Activated T-helper 1 cell treated with anti-CD3 and anti-CD28 coated beads, Interleukin-12 subunit alpha, Interleukin-12 subunit beta, Interleukin-2, Interleukin-4 antibody, amounts not matched to agents 30 ng/mL and 10 ng/mL and 1 ng/mL, durations not matched to agents 14 hours and 24 hours and 36 hours (primary cell): Measurements from ENCODE around the gene CRYBB1. TPM values are rescaled to one million over a fixed set of nuclear protein-coding genes. Genes with fewer than 3 reads are reported as not detected.

Experiments
- DNase-seq: peaks from one replicate; pipeline ENCODE4 v3.0.0; 2021; ENCODE audit warnings: low spot score
- H3K27ac Mint-ChIP-seq: one replicate; pipeline ENCODE4 v1.8.0; 2021; ENCODE audit warnings: mild to moderate bottlenecking, mixed read lengths
- H3K27me3 Mint-ChIP-seq: one replicate; pipeline ENCODE4 v1.8.0; 2022; ENCODE audit warnings: mild to moderate bottlenecking, moderate library complexity, mixed read lengths; ENCODE audit not compliant: insufficient read depth
- H3K36me3 Mint-ChIP-seq: one replicate; pipeline ENCODE4 v1.8.0; 2021; ENCODE audit warnings: low read depth, mixed read lengths
- H3K4me1 Mint-ChIP-seq: one replicate; pipeline ENCODE4 v1.8.0; 2021; ENCODE audit warnings: low read depth, mixed read lengths
- H3K4me3 Mint-ChIP-seq: one replicate; pipeline ENCODE4 v1.8.0; 2021; ENCODE audit warnings: mild to moderate bottlenecking, moderate library complexity, mixed read lengths
- H3K9me3 Mint-ChIP-seq: one replicate; pipeline ENCODE4 v1.8.0; 2021; ENCODE audit warnings: mixed read lengths
- intact Hi-C: fragments of 100-400 bp; cut with micrococcal nuclease; formaldehyde crosslinking; loops from one replicate; pipeline ENCODE4 v1.15.1; 2024
- total RNA-seq: library from RNA; stranded (reverse); gene quantifications from 2 replicates; pipeline ENCODE4 v1.2.3, GENCODE V29; 2022

CRYBB1 gene
- total RNA-seq, 1 donor from 2014 or later, result not detected

GRCh38 chr22:26564672-26565071, 53.2 kb downstream of the CRYBB1 start:
- peaks cover 7% of the 10 kb centered on the region for H3K36me3 Mint-ChIP-seq
- H3K27me3 Mint-ChIP-seq, result no peaks in the 10 kb centered on the region
- H3K4me3 Mint-ChIP-seq, result no peak overlapping the region
- DNase-seq, result no peak
- intact Hi-C loops, result no loop called here
- peaks cover 53% of the 10 kb centered on the region for H3K4me1 Mint-ChIP-seq
- H3K27ac Mint-ChIP-seq, result no peak overlapping the region
- H3K9me3 Mint-ChIP-seq, result no peaks in the 10 kb centered on the region

- no peaks in the 10 kb centered on the region for H3K9me3 Mint-ChIP-seq
- no peaks in the 10 kb centered on the region for H3K27me3 Mint-ChIP-seq
- no peak overlapping the region for H3K27ac Mint-ChIP-seq
Measured at GRCh38 chr22:26564181-26564580, 53.6 kb downstream of the CRYBB1 start.

GRCh38 chr22:26563022-26563421, 54.8 kb downstream of the CRYBB1 start:
- intact Hi-C loops, result no loop called here
- no peaks in the 10 kb centered on the region for H3K27me3 Mint-ChIP-seq
- no peak overlapping the region for H3K27ac Mint-ChIP-seq

More at GRCh38 chr22:26564181-26564580, 53.6 kb downstream of the CRYBB1 start:
- intact Hi-C loops, result no loop called here
- Mint-ChIP-seq H3K4me1 (peaks cover 51% of the 10 kb centered on the region), H3K4me3 (no peak overlapping the region), H3K36me3 (peaks cover 9% of the 10 kb centered on the region)
- no peak for DNase-seq

GRCh38 chr22:26561756-26562417, 55.9 kb downstream of the CRYBB1 start:
- DNase-seq, result no peak
- peaks cover 8% of the 10 kb centered on the region for H3K36me3 Mint-ChIP-seq
- H3K27ac Mint-ChIP-seq, result no peak overlapping the region
- intact Hi-C loops, result no loop called here
- H3K27me3 Mint-ChIP-seq, result no peaks in the 10 kb centered on the region
- no peak overlapping the region for H3K4me3 Mint-ChIP-seq
- H3K9me3 Mint-ChIP-seq, result no peaks in the 10 kb centered on the region
- peaks cover 45% of the 10 kb centered on the region for H3K4me1 Mint-ChIP-seq

More at GRCh38 chr22:26563022-26563421, 54.8 kb downstream of the CRYBB1 start:
- H3K36me3 Mint-ChIP-seq, result peaks cover 8% of the 10 kb centered on the region
- H3K9me3 Mint-ChIP-seq, result no peaks in the 10 kb centered on the region
- H3K4me1 Mint-ChIP-seq, result peaks cover 45% of the 10 kb centered on the region
- H3K4me3 Mint-ChIP-seq, result no peak overlapping the region
- no peak for DNase-seq

- Mint-ChIP-seq H3K27ac (no peak overlapping the region), H3K9me3 (no peaks in the 10 kb centered on the region), H3K36me3 (peaks cover 8% of the 10 kb centered on the region), H3K4me1 (peaks cover 40% of the 10 kb centered on the region), H3K27me3 (no peaks in the 10 kb centered on the region), H3K4me3 (no peak overlapping the region)
- DNase-seq, result no peak
- intact Hi-C loops, result no loop called here
Measured at GRCh38 chr22:26559961-26560575, 57.8 kb downstream of the CRYBB1 start.

- H3K4me3 Mint-ChIP-seq, result no peak overlapping the region
- no peaks in the 10 kb centered on the region for H3K9me3 Mint-ChIP-seq
- H3K4me1 Mint-ChIP-seq, result peaks cover 33% of the 10 kb centered on the region
- no peaks in the 10 kb centered on the region for H3K27me3 Mint-ChIP-seq
- no peak overlapping the region for H3K27ac Mint-ChIP-seq
- H3K36me3 Mint-ChIP-seq, result peaks cover 11% of the 10 kb centered on the region
- intact Hi-C loops, result no loop called here
- no peak for DNase-seq
Measured at GRCh38 chr22:26558248-26558895, 59.5 kb downstream of the CRYBB1 start.

- no peak for DNase-seq
- Mint-ChIP-seq H3K36me3 (peaks cover 11% of the 10 kb centered on the region), H3K9me3 (no peaks in the 10 kb centered on the region), H3K4me3 (no peak overlapping the region), H3K27ac (no peak overlapping the region), H3K4me1 (peaks cover 26% of the 10 kb centered on the region), H3K27me3 (no peaks in the 10 kb centered on the region)
- intact Hi-C loops, result no loop called here
Measured at GRCh38 chr22:26556904-26557303, 60.9 kb downstream of the CRYBB1 start.

GRCh38 chr22:26555478-26555877, 62.3 kb downstream of the CRYBB1 start:
- Mint-ChIP-seq H3K9me3 (no peaks in the 10 kb centered on the region), H3K27ac (no peak overlapping the region), H3K36me3 (peaks cover 11% of the 10 kb centered on the region), H3K4me3 (no peak overlapping the region), H3K27me3 (no peaks in the 10 kb centered on the region), H3K4me1 (peaks cover 26% of the 10 kb centered on the region)
- intact Hi-C loops, result no loop called here
- no peak for DNase-seq

GRCh38 chr22:26554956-26555355, 62.9 kb downstream of the CRYBB1 start:
- DNase-seq, result no peak
- Mint-ChIP-seq H3K4me1 (peaks cover 32% of the 10 kb centered on the region), H3K27me3 (no peaks in the 10 kb centered on the region), H3K9me3 (no peaks in the 10 kb centered on the region), H3K36me3 (peaks cover 16% of the 10 kb centered on the region), H3K27ac (no peak overlapping the region), H3K4me3 (no peak overlapping the region)
- intact Hi-C loops, result no loop called here

- peaks cover 32% of the 10 kb centered on the region for H3K4me1 Mint-ChIP-seq
- H3K27me3 Mint-ChIP-seq, result no peaks in the 10 kb centered on the region
- H3K4me3 Mint-ChIP-seq, result no peak overlapping the region
- H3K27ac Mint-ChIP-seq, result no peak overlapping the region
- DNase-seq, result no peak
- H3K36me3 Mint-ChIP-seq, result peaks cover 11% of the 10 kb centered on the region
- intact Hi-C loops, result no loop called here
- no peaks in the 10 kb centered on the region for H3K9me3 Mint-ChIP-seq
Measured at GRCh38 chr22:26553056-26553752, 64.6 kb downstream of the CRYBB1 start.

- Mint-ChIP-seq H3K27ac (no peak overlapping the region), H3K4me3 (no peak overlapping the region), H3K36me3 (peaks cover 12% of the 10 kb centered on the region), H3K4me1 (peaks cover 35% of the 10 kb centered on the region), H3K27me3 (no peaks in the 10 kb centered on the region), H3K9me3 (no peaks in the 10 kb centered on the region)
- intact Hi-C loops, result no loop called here
- DNase-seq, result no peak
Measured at GRCh38 chr22:26552466-26552865, 65.4 kb downstream of the CRYBB1 start.

- H3K9me3 Mint-ChIP-seq, result no peaks in the 10 kb centered on the region
- no peaks in the 10 kb centered on the region for H3K27me3 Mint-ChIP-seq
- H3K27ac Mint-ChIP-seq, result no peak overlapping the region
- no peak for DNase-seq
- H3K36me3 Mint-ChIP-seq, result peaks cover 18% of the 10 kb centered on the region
- no peak overlapping the region for H3K4me3 Mint-ChIP-seq
- intact Hi-C loops, result no loop called here
- peaks cover 39% of the 10 kb centered on the region for H3K4me1 Mint-ChIP-seq
Measured at GRCh38 chr22:26551568-26551967, 66.3 kb downstream of the CRYBB1 start.
